Stimulated activated naive CD4-positive, alpha-beta T cell treated with Interleukin-2 at 50 U/mL for 16 hours (primary cell): Measurements from ENCODE around the gene RTN4IP1.

ENCODE experiments used
- DNase-seq: peaks from one replicate; lab custom pipeline; 2025; lab: John Stamatoyannopoulos, UW

The RTN4IP1 gene

GRCh38 chr6:106629103-106629858 lies at the start of gene RTN4IP1, which contains the start of gene QRSL1:
Gene RTN4IP1, minus strand, starts transcription at chr6:106629498. Its CDS starts 477 bp downstream, at chr6:106629021.
Gene QRSL1, plus strand, starts transcription at chr6:106629578. Its CDS starts 104 bp downstream, at chr6:106629682.
- DNase-seq: peak; percentile 78

GRCh38 chr6:106677282-106677681 lies 48.0 kb upstream of the RTN4IP1 start:
- DNase-seq: no peak

- DNase-seq: no peak
Observed at GRCh38 chr6:106674541-106675229, 45.4 kb upstream of the RTN4IP1 start.

- DNase-seq: no peak
Observed at GRCh38 chr6:106671651-106672050, 42.4 kb upstream of the RTN4IP1 start.

GRCh38 chr6:106670236-106670635 lies 40.9 kb upstream of the RTN4IP1 start:
- no peak for DNase-seq

- no peak for DNase-seq
Observed at GRCh38 chr6:106667022-106667402, 37.7 kb upstream of the RTN4IP1 start.

- DNase-seq: no peak
Observed at GRCh38 chr6:106666282-106667021, 37.2 kb upstream of the RTN4IP1 start.

GRCh38 chr6:106662458-106662857 lies 33.2 kb upstream of the RTN4IP1 start:
- DNase-seq: no peak

GRCh38 chr6:106659859-106660258 lies 30.6 kb upstream of the RTN4IP1 start:
- no peak for DNase-seq

GRCh38 chr6:106658469-106658868 lies 29.2 kb upstream of the RTN4IP1 start:
- DNase-seq: no peak

- DNase-seq: no peak
Observed at GRCh38 chr6:106648651-106649308, 19.5 kb upstream of the RTN4IP1 start.

- no peak for DNase-seq
Observed at GRCh38 chr6:106643061-106643460, 13.8 kb upstream of the RTN4IP1 start.

GRCh38 chr6:106642476-106642875 lies 13.2 kb upstream of the RTN4IP1 start:
- no peak for DNase-seq

- no peak for DNase-seq
Observed at GRCh38 chr6:106639812-106640211, 10.5 kb upstream of the RTN4IP1 start.

- no peak for DNase-seq
Observed at GRCh38 chr6:106637717-106638341, 8.5 kb upstream of the RTN4IP1 start.

- no peak for DNase-seq
Observed at GRCh38 chr6:106637051-106637716, 7.9 kb upstream of the RTN4IP1 start.

GRCh38 chr6:106634565-106634964 lies 5.3 kb upstream of the RTN4IP1 start:
- no peak for DNase-seq

- DNase-seq: no peak
Observed at GRCh38 chr6:106631346-106631745, 2.0 kb upstream of the RTN4IP1 start.

GRCh38 chr6:106630366-106630765 lies 1.1 kb upstream of the RTN4IP1 start:
- DNase-seq: no peak

- DNase-seq: no peak
Observed at GRCh38 chr6:106629859-106630163, 513 bp upstream of the RTN4IP1 start.

- no peak for DNase-seq
Observed at GRCh38 chr6:106628658-106629102, 618 bp downstream of the RTN4IP1 start.
